Stimulated activated CD8-positive, alpha-beta memory T cell treated with anti-CD3 and anti-CD28 coated beads, Interleukin-4, amount 100 ng/mL, for 24 hours (primary cell): ENCODE data around the gene EFL1.
A peak's percentile ranks its signal among the peaks of the same experiment; 100 is the strongest.
"Not testable (repeated sequence)": the region's sequence is repeated elsewhere in the genome, so short reads cannot be mapped to it uniquely, and the experiment has no call there.

ENCODE experiments used
- DNase-seq: peaks from one replicate; pipeline ENCODE4 v3.0.0-alpha.2; 2020; ENCODE audit warnings: low read depth

Gene EFL1

GRCh38 chr15:82197733-82198594, 64.6 kb downstream of the EFL1 start:
- DNase-seq = peak; percentile 15

GRCh38 chr15:82196353-82196752, 66.2 kb downstream of the EFL1 start:
- no peak for DNase-seq

- DNase-seq = not testable (repeated sequence)
Measured at GRCh38 chr15:82195818-82196217, 66.7 kb downstream of the EFL1 start.

GRCh38 chr15:82194488-82194887, 68.0 kb downstream of the EFL1 start:
- not testable (repeated sequence) for DNase-seq

- DNase-seq = not testable (repeated sequence)
Measured at GRCh38 chr15:82193435-82193834, 69.1 kb downstream of the EFL1 start.

GRCh38 chr15:82192394-82192793, 70.1 kb downstream of the EFL1 start:
- not testable (repeated sequence) for DNase-seq

GRCh38 chr15:82186719-82187406, 75.7 kb downstream of the EFL1 start:
- no peak for DNase-seq

- no peak for DNase-seq
Measured at GRCh38 chr15:82186161-82186560, 76.4 kb downstream of the EFL1 start.

GRCh38 chr15:82184776-82185175, 77.8 kb downstream of the EFL1 start:
- DNase-seq = no peak

GRCh38 chr15:82184355-82184754, 78.2 kb downstream of the EFL1 start:
- DNase-seq = no peak

GRCh38 chr15:82183121-82184031, 79.2 kb downstream of the EFL1 start:
- no peak for DNase-seq

GRCh38 chr15:82181371-82181770, 81.2 kb downstream of the EFL1 start:
- DNase-seq = no peak

- no peak for DNase-seq
Measured at GRCh38 chr15:82178061-82178460, 84.5 kb downstream of the EFL1 start.

- DNase-seq = no peak
Measured at GRCh38 chr15:82177291-82178010, 85.1 kb downstream of the EFL1 start.

- DNase-seq = no peak
Measured at GRCh38 chr15:82176542-82176941, 86.0 kb downstream of the EFL1 start.

- no peak for DNase-seq
Measured at GRCh38 chr15:82174471-82175235, 87.9 kb downstream of the EFL1 start.

- DNase-seq = no peak
Measured at GRCh38 chr15:82173108-82173507, 89.4 kb downstream of the EFL1 start.

GRCh38 chr15:82172506-82172905, 90.0 kb downstream of the EFL1 start:
- no peak for DNase-seq

GRCh38 chr15:82168757-82169156, 93.8 kb downstream of the EFL1 start:
- DNase-seq = no peak

GRCh38 chr15:82168296-82168695, 94.2 kb downstream of the EFL1 start:
- no peak for DNase-seq

- DNase-seq = no peak
Measured at GRCh38 chr15:82165948-82166376, 96.6 kb downstream of the EFL1 start.
